ENCODE data around the gene ITGB5.

ITGB5 gene

DNA sequence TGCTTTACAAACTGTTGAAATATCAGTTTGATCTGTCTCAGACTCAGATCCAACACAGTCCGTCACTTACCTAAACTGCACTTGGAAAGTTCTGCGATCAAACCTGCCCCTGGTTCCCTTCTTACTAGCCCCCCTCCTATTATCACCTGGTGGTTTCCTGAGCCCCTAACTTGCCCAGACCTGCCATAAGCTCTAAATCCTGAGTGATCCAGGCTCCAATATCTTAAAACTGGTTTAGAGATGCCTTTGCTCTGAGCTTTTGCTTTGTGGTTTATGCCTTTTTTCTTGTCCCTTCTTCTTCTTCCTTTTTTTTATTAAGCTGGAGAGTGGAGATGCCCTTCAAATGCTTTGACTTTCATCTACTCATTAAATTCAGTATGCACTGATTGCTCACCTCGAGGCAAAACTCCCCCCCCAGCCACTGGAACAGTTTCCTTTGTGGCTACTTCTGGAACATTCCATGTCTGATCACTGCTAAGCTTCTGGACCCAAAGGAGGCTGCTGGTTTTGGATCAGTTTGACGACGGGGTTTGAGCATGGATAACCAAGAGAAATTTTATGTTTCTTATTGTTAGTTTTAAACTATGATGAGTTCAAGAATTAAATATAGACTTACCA, 3.5 kb upstream of the ITGB5 start:
- no peak for DNase-seq

GRCh38 chr3:124888482-124889441, 1.6 kb upstream of the ITGB5 start:
- DNase-seq: no peak

- DNase-seq: no peak
Measured at GRCh38 chr3:124887932-124888298, 750 bp upstream of the ITGB5 start.

DNA sequence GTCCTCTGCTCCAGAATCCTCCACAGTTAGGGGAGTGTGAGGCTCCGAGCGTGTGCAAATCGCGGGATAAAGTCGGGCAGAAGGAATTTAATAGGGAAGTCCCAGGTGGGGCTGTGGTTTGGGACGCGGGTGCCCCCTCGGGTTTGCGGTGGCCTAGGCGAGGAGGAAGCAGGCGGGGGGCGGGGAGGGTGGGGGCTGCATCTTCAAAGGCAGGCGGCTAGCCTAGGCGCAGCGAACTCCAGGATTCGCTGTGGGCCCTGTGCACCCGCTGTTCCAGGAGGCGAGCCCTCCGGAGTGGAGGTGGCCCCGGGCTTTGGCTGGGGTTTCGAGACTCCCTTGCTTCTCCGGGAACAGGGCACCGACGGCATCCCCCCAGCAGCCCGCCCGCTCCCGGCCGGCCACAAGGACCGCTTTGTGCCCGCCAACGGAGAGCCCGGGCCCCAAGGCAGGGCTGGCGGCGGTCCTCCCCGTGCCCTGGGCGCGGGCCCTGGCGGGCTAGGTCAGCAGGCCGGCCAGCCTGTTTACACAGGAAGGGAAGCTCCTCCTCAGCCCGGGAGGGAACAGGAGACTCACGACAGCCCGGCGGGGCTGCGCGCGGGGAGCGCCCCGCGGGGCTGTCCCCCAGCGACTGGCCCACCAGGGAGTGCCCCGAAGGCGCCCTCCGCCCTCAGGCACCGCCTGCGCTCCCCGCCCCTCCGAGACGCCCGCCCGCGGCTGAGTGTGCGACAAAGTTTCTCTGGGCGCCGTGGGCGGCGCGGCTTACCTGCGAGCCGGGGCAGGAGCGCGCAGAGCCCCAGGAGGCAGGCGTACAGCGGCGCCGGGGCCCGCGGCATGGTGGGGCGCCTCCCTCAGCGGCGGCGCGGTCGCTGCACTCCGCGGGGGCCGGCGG, 753 bp downstream of the ITGB5 start:
- peak; percentile 29 for DNase-seq

- DNase-seq: no peak
Measured at GRCh38 chr3:124885466-124886167, 1.5 kb downstream of the ITGB5 start.

GRCh38 chr3:124884474-124885101, 2.6 kb downstream of the ITGB5 start:
- no peak for DNase-seq

GRCh38 chr3:124883766-124884473, 3.2 kb downstream of the ITGB5 start:
- no peak for DNase-seq

GRCh38 chr3:124882816-124883747, 4.1 kb downstream of the ITGB5 start:
- DNase-seq: no peak

DNA sequence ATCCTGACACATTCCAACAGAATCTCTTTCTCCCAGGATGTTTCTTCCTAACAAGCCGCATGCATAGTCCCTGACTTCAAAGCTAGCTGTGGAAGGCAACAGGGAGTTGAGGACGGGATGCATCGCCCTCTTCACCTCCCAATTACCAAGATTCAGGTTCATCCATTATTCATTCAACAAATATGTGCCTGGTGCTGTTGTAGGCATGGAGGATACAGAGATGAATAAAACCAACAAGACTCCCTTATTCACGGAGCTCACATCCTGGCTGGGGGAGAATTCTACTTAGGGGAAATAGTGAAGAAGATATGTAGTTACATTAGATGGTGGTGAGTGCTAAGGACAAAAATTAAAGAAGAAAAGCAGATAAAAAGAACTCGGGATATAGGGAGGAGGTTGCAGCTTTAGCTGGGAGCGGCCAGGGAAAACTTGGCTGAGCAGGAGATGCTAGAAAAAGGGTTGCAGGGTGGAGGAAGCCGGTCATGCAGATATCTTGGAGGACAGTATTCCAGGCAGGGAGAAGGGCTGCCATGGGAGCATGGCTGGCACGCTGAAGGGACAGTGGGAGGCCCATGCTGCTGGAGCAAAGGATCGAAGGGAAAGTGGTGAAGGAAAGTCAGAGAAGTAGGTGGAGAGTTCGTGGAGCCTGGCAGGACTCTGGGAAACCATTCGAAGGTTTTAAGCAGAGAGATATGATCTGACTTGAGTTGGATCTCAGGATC, 5.0 kb downstream of the ITGB5 start:
- DNase-seq: no peak

GRCh38 chr3:124879337-124879680, 7.9 kb downstream of the ITGB5 start:
- no peak for DNase-seq

DNA sequence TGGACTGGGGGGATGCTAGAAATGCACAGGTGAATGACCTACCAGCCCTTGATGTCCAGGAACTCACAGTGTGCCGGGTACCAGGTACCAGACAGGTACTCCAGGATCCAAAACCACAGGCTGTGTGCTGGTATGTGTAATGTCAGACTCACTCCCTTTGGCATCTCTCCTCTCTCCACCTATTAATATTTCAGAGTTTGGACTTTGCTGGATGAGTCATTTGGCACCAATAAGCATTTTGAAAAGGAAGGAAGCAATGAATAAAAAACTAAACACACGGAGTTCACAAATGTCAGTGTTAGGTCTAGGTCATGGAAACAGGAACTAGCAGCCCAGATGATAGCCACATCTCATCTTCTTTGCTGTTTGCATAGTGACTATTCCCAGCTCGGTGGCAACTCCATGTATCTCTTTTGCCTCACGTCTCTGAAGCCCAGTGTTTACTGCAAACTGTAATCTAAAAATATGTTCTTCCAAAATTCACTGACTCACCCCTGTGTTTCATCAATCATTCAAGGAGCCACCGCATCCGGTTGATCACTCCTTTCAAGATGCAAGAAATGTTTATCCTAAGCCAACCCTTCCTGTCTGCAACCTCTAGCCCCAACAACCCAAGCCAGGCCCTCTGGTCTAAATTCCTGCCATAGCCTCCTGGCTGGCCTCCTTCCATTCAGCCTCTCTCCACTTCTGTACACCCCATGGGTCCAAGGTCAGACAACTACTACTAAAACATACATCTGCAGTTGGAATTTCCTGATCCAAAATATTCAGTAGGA, 8.4 kb downstream of the ITGB5 start:
- DNase-seq: peak; percentile 74

DNA sequence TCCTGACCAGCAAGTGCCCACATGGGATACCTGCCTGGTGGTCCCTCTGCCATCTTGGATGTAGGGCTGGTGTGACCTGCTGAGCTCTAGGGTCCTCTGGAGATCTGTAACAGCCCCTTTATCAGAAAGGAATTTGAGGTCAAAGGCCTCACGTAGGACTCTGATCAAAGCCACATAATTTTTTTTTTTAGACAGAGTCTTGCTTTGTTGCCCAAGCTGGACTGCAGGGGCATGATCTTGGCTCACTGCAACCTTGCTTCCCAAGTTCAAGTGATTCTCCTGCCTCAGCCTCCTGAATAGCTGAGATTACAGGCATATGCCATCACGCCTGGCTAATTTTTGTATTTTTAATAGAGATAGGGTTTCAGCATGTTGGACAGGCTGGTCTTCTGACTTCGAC, 9.5 kb downstream of the ITGB5 start:
- no peak for DNase-seq

DNA sequence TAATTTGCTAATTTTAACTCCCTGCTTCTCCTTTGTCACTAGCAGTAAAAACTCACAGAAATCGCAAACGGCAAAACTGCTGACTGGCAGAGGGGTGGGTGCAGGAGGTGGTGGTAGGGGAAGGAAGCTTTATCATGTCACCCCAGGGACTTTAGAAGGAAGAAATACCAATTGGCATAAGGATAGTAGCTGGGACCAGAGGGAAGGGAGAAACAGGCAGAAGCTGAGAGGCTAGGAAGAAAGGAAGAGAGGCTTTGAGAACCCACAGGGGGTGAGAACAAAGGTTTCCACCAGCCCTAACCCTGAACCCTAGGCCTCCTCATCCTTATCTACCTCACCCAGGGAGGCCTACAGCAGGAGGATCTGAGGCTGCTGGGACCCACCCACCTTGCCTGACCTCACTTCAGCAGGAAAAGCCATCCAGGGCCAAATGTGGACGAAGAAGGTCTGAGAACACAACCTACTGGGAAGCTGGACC, 10.7 kb downstream of the ITGB5 start:
- DNase-seq: no peak

DNA sequence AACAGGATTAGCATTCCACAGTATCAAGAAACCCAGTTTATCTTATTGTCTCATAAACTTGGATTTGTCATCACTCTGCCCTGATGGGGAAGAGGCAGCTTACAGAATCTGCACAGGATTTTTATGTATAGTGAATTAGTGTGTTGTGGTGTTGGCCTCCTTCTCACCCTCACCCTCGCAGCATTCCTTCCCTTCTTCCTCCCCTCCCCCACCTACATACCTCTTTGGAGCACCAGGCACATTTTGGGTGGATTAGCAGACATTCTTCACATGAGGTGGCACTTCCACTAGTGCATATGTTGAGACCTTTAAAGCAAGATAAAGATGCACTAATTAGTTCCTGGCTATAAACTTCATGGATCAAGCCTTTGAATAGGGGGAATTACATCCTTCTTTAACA, 13.9 kb downstream of the ITGB5 start:
- no peak for DNase-seq

DNA sequence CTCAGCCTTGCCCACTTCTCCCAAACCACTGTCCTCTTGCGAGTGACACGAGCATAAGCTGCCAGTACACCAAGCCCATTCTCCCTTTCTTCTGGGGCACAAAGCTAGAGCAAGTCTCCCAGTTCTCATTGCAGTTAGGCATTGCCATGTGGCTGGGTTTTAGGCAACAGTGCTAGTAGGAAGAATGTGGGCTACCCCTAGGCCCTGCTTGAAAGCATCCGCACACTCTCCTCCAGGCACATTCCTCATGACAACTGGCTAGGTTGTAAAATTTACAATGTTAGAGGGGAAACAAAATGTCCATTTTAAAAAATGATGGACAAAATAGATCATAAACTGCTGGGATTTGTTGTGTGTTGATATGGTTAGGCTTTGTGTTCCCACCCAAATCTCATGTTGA, 19.7 kb downstream of the ITGB5 start:
- no peak for DNase-seq

DNA sequence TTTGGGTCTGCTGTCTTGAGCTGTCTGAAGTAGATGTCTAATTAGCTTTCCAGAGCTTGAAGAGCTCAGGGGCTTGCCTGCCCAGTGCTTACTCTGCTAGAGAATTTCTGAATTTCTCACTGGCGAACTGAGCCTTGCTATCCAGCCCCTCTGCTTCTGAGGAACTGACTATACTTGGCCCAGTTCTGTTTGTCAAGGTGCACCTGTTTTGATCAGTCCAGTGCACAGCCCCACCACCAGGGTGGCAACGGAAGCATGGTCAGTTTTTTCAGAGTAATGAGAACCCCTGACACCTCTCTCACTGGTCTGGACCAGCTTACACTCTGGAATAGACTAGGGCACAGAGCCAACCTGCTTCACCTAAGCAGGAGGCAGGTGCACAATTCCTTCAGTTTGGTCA, 25.2 kb downstream of the ITGB5 start:
- DNase-seq: no peak

DNA sequence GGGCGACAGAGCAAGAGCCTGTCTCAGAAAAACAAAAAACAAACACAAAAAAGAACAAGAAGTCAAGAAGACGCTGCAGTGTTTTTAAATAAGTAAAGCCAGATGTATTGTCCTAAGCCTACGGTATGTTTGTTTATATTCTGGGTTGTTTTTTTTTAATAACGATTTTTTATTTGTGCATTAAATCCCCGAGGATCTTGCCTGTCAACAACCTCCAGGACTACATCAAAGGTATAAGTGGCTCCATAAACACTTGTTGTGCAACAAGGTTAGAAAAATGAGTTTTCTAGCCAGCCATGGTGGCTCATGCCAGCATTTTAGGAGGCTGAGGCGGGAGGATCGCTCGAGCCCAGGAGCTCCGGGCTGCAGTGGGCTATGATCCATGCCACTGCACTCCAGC, 26.1 kb downstream of the ITGB5 start:
- no peak for DNase-seq

GRCh38 chr3:124860599-124860998, 26.6 kb downstream of the ITGB5 start:
- DNase-seq: peak; percentile 71

- no peak for DNase-seq
Measured at GRCh38 chr3:124859025-124859424, 28.1 kb downstream of the ITGB5 start.
